Stimulated activated naive CD8-positive, alpha-beta T cell treated with anti-CD3 and anti-CD28 coated beads, Interleukin-15, Interleukin-2, amounts not matched to agents 100 ng/mL and 50 ng/mL, for 24 hours (primary cell): ENCODE results near the gene POLG.

Experiments used
- H3K27ac Mint-ChIP-seq: one replicate; pipeline ENCODE4 v1.8.0; 2021; ENCODE audit warnings: mild to moderate bottlenecking, mixed read lengths
- H3K27me3 Mint-ChIP-seq: one replicate; pipeline ENCODE4 v1.8.0; 2021; ENCODE audit warnings: mixed read lengths
- H3K36me3 Mint-ChIP-seq: one replicate; pipeline ENCODE4 v1.8.0; 2021; ENCODE audit warnings: low read depth, mixed read lengths
- H3K4me1 Mint-ChIP-seq: one replicate; pipeline ENCODE4 v1.8.0; 2021; ENCODE audit warnings: low read depth, mixed read lengths
- H3K4me3 Mint-ChIP-seq: one replicate; pipeline ENCODE4 v1.8.0; 2021; ENCODE audit warnings: mild to moderate bottlenecking, mixed read lengths
- H3K9me3 Mint-ChIP-seq: one replicate; pipeline ENCODE4 v1.8.0; 2021; ENCODE audit warnings: mixed read lengths

POLG gene

DNA sequence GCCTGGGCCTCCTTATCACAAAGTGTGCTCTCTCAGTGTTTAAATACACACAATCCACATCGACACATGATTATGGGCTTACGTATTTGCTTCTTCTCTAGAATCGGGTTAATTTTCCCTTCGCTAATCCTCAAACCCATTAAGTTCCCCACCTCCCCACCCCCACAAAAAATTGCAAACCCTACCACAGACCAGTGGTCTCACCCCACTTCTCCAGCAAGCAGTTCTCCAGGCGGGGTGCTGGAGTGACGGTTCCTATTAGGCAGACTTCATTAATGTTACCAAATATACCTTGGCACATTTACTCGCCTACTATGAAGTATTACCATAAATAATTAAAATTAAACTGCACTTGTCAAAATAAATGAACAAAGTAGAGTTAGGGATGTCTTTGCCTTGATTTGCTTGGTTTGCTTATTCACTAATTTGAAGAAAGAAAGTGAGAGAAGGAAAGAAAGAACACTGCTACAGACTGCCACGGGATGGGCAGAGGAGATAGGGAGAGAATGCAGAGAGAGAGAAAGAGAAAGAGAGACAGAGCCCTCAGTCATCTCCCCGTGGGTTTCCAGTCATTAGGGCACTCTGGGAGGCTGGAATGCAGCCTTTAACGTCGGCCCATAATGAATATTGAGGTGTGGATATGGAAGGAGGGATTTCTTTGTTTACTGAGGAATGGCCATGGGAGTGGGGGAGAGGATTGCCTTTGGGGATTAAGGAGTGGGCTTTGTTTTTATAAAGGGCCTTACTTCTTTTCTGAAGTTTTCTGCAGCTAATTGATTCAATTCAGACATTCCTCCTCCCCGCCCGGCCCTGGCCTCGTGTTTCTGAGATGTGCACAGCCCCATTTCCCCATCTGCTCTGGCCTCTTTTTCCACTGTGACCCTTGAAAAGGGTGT is 39.7 kb upstream of the POLG start:
- H3K27ac Mint-ChIP-seq, result no peak overlapping the region
- no peaks in the 10 kb centered on the region for H3K36me3 Mint-ChIP-seq
- H3K4me3 Mint-ChIP-seq, result no peak overlapping the region
- H3K9me3 Mint-ChIP-seq, result no peaks in the 10 kb centered on the region
- H3K27me3 Mint-ChIP-seq, result peaks cover 81% of the 10 kb centered on the region
- peaks cover 11% of the 10 kb centered on the region for H3K4me1 Mint-ChIP-seq

DNA sequence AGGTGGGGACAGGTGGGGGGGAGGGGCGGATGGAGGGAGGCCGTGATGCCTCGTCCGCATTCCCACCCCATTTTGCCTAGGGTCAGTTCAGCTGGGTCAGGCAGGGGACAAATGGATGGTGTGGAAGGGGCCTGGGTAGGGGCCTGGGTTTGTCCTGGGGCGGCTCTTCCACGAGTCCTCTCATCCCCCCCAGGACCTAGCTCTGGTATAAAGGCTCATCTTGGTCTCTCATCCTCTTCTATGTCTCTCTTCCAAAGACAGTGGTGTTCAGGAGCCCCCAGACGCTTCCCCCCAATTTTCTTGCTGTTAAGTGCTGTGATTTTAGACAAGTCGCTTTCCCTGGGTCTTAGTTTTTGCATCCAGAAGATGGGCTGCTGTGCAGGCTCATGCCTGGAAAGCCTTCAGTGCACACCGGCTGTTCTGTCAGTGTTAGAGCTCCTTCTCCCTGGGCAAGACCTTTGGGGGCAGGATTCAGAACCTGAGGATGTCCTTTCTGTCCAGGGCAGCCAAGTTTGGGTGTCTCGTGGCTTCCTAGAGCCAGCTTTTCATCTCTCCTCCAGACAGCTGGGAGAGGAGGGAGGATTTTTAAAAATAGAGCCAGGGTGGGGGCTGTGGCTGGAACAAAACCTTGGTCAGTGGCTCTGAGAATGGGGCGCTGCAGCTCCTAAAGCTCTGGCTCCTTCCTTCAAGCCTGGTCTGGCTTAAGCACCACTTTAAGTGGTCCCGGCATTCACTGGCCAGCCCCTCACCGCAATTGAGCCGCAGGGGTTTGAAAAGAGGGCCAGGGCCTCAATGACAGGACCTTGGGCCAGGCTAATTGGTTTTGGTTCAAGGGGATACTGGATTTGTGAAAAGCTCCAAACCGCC is 37.7 kb upstream of the POLG start:
- Mint-ChIP-seq H3K9me3 (no peaks in the 10 kb centered on the region), H3K27me3 (peaks cover 78% of the 10 kb centered on the region), H3K4me1 (peaks cover 11% of the 10 kb centered on the region), H3K27ac (no peak overlapping the region), H3K4me3 (no peak overlapping the region), H3K36me3 (no peaks in the 10 kb centered on the region)

DNA sequence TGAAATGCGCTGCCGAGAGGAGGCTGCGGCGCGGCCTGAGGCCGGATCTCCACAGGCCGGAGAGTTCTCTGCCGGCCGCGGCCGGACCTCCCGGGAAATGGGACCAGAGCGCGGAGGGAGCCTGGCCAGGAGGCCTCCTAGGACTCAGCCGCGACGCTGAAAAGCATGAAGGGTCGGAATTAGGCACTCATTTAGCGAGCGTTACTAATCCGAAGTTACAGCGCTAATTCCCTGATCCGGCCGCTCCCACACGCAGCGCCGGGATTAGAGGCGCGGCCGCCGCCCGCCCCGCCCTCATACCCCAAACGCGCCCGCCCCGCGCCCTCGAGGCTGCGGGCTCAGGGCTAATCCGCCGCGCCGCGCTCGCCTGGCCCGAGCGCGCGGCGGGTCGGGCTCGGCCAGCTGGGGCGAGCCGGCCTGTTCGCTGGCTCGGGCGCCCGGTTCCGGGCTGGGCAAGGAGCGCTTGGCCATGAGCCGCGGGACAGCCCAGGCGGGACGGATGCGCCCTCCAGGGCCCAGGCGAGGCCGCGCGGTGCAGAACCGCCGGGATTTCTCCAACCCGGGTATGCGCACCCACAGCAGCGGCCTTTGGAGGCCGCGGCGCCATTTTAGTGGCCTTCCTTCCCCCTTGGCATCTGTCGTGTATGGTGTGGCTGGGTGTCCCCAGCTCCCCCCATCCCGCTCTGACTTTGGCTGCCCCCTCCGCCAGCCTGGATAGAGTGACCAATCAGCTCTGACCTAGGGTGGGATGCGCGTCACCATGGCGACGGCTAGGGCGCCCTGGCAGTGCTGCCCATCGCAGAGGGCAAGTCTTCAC is 36.8 kb upstream of the POLG start:
- no peaks in the 10 kb centered on the region for H3K36me3 Mint-ChIP-seq
- no peak overlapping the region for H3K27ac Mint-ChIP-seq
- H3K4me1 Mint-ChIP-seq, result peaks cover 15% of the 10 kb centered on the region
- H3K4me3 Mint-ChIP-seq, result no peak overlapping the region
- no peaks in the 10 kb centered on the region for H3K9me3 Mint-ChIP-seq
- H3K27me3 Mint-ChIP-seq, result peaks cover 78% of the 10 kb centered on the region

DNA sequence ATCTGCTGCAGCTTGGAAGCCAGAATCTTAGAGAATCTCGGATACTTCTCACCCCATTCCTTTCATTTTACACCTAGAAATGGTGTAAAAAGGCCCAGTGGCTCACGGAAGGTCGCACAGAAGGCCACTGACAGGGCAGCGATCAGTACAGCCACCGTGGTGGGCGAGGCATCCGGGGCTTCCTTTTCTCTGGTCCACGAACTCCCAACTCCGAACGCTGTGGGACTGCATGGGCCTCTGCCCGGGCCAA is 36.3 kb upstream of the POLG start:
- H3K27me3 Mint-ChIP-seq, result peaks cover 79% of the 10 kb centered on the region
- no peaks in the 10 kb centered on the region for H3K9me3 Mint-ChIP-seq
- no peak overlapping the region for H3K27ac Mint-ChIP-seq
- peaks cover 15% of the 10 kb centered on the region for H3K4me1 Mint-ChIP-seq
- no peak overlapping the region for H3K4me3 Mint-ChIP-seq
- H3K36me3 Mint-ChIP-seq, result no peaks in the 10 kb centered on the region

DNA sequence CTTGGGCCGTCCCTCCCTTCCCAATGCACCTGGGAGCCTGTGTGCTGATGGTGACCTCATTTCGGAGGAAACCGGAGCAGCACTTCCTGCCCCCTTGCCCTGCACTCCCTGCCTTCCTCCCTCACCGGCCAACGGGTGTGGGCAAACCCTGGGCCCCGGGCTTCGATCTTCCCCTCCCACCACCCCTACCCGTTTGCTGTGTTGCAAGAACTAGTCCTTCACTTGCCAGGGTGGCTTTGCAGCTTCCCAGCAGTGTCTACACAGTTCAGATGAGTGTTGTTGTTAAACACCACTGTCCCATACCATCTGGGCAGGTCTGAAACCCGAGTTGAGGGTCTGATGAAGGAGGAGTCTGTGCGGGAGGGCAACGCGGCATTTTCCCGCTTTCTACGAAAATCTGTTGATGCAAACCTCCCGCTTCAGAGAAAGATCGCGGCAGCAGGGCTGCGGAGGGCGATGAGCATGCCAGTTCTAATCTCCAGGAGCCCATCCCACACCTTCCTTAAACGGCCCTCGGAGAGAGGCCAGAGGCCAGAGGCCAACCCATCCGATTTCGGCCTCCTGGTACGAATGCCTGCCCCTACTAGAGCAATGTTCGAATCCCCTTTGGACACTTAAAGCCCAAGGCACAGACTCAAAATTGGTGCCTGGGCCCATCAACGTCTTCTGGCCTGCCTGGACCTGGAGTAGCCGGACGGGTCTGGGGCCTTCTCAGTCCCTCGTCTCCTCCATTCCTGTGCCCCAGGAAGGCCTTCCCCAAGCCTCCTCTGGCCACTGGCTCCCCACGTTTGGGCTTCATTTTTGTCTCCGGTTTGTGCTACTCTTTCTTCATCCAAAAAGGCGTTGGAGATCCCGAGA is 35.7 kb upstream of the POLG start:
- H3K4me3 Mint-ChIP-seq, result no peak overlapping the region

DNA sequence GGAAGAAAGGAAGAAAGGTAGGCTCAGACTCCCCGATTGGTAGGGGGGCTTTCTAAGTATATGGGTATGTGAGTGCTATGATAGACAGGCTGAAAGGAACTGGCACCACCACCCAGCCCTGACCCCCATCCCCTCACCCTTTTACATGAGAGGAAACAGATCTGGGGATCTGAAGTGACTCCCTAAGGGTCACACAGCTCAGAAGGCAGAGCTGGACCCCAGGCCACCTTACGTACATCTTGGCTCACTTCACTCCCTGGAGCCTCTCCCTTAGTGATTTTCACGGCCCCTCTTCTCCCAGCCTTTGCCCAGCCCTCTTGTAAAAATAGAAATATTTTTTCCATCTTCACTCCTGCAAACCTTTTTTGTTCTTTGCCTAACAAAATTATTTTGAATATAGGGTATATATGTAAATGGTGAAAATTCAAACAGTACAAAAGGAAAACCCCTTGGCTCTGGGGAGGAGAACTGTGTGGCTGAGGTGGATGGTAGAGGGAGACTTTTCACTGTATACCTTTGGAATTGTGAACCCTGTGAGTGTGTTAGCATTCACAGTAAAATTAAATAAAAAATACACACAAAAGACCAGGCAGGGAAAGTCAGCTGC is 34.8 kb upstream of the POLG start:
- Mint-ChIP-seq H3K4me1 (peaks cover 15% of the 10 kb centered on the region), H3K36me3 (no peaks in the 10 kb centered on the region), H3K27me3 (peaks cover 79% of the 10 kb centered on the region), H3K4me3 (no peak overlapping the region), H3K27ac (no peak overlapping the region), H3K9me3 (no peaks in the 10 kb centered on the region)

More for the DNA sequence above, 35.7 kb upstream of the POLG start:
- no peaks in the 10 kb centered on the region for H3K9me3 Mint-ChIP-seq
- no peaks in the 10 kb centered on the region for H3K36me3 Mint-ChIP-seq
- H3K27me3 Mint-ChIP-seq, result peaks cover 79% of the 10 kb centered on the region
- peaks cover 15% of the 10 kb centered on the region for H3K4me1 Mint-ChIP-seq
- no peak overlapping the region for H3K27ac Mint-ChIP-seq

DNA sequence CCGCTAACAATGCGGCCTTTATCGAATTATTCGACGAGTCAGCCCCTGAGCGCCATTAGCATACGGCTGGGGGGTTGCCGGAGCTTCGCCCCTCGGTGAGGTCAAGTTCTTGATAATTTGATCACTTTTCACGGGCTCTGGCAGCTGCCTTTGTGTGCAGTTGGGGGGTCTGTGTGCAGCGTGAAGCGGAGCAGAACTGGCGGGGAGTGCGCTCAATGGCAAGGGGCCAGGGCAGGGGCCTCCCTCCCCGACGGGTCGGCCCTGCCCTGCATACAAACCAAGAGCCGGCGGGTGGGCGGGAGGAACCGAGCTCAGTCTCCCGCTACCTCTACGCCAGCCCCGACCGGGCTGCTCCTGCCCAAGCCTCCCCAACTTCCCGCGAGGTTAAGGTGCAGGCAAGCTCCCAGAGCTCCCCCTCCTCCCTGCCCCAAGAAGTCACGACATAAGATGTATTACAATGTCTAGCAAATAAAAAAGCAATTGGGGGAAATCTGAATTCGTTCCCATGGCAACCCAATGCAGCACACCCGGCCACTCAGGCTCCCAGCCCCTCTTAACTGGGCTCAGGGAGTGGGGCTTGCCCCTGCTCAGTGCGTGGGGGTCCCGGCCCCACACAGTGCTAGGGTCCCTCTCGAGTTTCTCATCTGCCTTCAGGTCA is 34.1 kb upstream of the POLG start:
- Mint-ChIP-seq H3K4me1 (peaks cover 15% of the 10 kb centered on the region), H3K4me3 (no peak overlapping the region), H3K27ac (no peak overlapping the region), H3K36me3 (no peaks in the 10 kb centered on the region), H3K27me3 (peaks cover 79% of the 10 kb centered on the region), H3K9me3 (no peaks in the 10 kb centered on the region)

DNA sequence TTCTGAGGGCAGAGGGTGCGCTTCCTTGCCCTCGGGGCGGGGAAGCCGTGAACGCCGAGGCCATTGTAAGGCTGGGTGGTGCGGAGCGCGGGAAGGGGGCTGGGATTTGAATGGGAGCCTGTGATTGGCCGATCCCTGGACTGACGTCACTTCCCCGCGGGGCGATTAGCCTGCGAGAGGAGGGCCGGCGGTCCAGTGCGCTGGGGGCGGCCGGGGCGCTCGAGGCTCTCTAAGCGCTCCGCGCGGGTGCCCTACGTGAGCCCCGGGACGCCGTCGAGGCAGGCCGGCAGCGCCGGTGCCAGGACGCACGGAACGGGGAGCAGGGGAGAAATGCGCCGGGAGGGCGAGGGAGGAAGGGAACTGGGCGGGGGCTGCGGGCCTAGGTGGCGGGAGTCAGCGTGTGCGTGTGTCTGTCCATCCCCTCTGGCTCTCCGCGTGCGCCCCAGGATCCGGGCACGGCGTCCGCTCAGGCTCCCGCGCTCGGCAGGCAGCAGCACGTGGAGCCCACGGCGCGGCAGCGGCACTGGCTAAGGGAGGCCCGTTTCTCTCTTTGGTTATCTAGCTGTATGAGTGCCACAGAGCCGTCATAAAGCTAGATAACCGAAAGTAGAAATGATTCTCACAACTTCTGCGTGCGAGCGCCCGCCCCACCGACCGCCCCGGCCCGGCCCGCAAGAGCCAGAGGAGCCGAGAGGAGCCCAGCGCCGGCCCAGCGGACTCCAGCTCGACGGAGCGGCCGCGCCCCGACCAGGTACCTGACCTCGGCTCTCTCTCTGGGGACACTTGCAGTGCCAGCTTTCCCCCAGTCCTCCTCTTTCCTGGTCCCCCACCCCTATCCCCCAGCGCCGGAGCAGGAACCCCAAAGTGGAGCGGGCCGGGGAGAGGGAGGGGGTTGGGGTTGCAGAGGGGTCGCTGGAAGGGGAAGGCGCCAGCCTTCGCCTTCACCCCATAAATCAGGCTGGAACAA is 33.1 kb upstream of the POLG start:
- Mint-ChIP-seq H3K36me3 (no peaks in the 10 kb centered on the region), H3K27ac (peak overlapping the region; percentile 55), H3K9me3 (no peaks in the 10 kb centered on the region), H3K27me3 (peaks cover 81% of the 10 kb centered on the region), H3K4me3 (peak overlapping the region; percentile 13), H3K4me1 (peaks cover 20% of the 10 kb centered on the region)

DNA sequence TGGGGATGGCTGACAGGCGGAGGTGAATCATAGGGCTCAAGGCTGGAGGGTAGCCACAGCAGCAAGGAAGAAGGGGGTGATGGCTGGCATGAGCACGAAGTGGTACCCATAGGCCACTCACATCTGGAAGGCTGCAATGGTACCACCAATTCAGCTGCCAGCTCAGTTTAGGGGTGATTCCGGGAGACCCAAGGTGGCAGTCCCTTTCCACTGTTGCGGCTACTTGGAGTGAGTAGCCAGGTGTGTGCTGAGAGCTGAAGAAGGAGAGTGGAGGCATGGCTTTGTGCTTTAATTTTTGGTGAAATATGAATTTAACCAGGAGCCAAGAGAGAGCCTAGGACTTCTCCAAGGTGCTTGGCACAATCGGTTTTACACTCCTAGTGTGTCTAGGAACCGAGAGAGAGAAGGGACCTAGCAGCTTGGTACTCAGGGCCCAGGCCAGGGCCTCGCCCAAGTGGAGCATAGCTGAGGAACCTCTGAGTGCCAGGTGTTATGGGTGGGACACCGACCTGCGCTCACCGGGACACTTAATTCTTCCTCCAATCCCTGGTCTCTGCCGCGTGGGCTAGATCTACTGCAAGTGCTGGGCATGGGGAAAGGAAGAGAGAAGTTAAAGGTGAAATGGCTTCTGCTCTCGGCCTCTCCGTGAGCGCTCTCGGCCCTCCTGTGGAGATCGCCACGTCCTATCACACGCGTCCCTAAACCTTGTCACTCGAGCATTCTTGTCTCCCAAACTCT is 32.2 kb upstream of the POLG start:
- no peaks in the 10 kb centered on the region for H3K36me3 Mint-ChIP-seq
- no peaks in the 10 kb centered on the region for H3K9me3 Mint-ChIP-seq
- peak overlapping the region; percentile 55 for H3K27ac Mint-ChIP-seq
- peaks cover 17% of the 10 kb centered on the region for H3K4me1 Mint-ChIP-seq
- peak overlapping the region; percentile 13 for H3K4me3 Mint-ChIP-seq
- peaks cover 78% of the 10 kb centered on the region for H3K27me3 Mint-ChIP-seq

DNA sequence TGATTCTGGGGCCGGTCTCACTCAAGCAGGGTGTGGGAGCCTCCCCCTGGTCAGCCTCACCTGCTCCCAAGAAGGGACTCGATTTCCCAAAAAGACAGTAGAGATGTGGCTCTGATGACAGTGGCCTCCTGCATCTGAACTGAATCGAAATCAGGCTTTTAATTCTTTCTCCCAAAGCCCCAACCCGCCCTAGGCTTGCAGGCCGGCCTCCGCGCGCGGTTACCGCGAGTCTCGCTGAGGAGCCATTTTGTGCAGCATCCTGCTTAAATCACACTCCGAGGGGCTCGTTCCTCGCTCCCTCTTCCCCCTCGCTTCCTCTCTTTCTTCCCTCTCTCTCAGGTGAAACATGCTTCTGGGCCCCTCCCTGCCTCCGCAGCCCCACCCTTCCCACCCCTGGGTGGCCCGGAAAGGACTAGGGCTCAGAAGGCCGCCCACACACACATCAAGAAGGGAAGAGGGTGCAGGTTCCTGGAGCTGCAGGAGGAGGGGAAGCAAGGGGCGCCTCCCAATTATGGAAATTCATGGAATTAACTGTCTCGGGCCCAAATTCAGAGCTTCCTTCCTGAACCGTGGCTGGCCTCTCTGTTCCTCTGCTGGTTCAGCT is 30.9 kb upstream of the POLG start:
- Mint-ChIP-seq H3K4me3 (no peak overlapping the region), H3K27me3 (peaks cover 83% of the 10 kb centered on the region), H3K9me3 (no peaks in the 10 kb centered on the region), H3K27ac (no peak overlapping the region), H3K36me3 (no peaks in the 10 kb centered on the region), H3K4me1 (peaks cover 29% of the 10 kb centered on the region)

DNA sequence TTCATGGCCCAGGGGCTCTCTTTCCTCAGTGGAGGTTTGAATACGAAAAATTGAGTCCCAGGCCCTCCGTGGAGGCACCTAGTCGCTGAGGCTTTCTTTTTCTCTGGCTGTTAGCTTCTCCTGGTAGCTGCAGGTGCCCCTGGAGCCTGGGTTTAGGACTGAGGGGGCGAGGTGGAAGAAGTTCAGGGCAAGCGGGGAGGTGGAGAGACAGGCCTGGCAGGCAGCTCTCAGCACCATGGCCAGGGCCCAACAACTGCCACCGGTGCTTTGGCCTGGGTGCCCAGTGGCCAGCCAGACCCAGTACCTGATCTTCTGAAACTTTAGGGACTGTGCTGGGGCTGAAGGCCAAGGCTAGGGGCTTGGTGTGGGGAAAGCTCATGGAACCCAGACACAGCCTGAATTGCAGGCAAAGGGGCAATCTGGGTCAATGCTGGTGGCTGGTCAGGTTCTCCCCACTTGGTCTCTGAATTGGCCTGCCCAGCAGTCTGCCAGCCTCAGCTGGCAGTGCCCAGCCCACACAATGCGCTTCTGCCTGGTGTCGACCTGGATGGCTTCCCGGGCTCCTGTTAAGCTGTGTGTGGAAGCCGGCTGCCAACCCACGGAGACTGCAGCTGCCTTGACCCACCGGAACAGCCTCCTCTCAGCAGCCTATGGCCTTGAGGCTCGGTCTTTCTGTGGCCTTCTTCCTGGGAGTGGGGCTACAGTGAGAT is 30.3 kb upstream of the POLG start:
- Mint-ChIP-seq H3K4me1 (peaks cover 27% of the 10 kb centered on the region), H3K27ac (no peak overlapping the region), H3K36me3 (no peaks in the 10 kb centered on the region), H3K27me3 (peaks cover 83% of the 10 kb centered on the region), H3K4me3 (no peak overlapping the region), H3K9me3 (no peaks in the 10 kb centered on the region)
